ENCODE results near the gene AHNAK2.

Gene AHNAK2

GRCh38 chr14:105011312-105011990 is 33.3 kb upstream of the AHNAK2 start:
- in situ Hi-C loops (cut with MboI; ENCODE audit: low sequenced_read_pairs, unreplicated experiment): no loop called here
- DNase-seq (ENCODE audit: low spot score): no peak
- no peak for TF ChIP-seq CTCF (IDR thresholded peaks at IDR 0.05; ENCODE audit: borderline replicate concordance, control extremely low read depth, extremely low read depth, insufficient read depth, missing control alignments)

- in situ Hi-C loops (cut with MboI; ENCODE audit: low sequenced_read_pairs, unreplicated experiment): no loop called here
- no peak for DNase-seq (ENCODE audit: low spot score)
- no peak for TF ChIP-seq CTCF (IDR thresholded peaks at IDR 0.05; ENCODE audit: borderline replicate concordance, control extremely low read depth, extremely low read depth, insufficient read depth, missing control alignments)
These were observed 32.7 kb upstream of the AHNAK2 start for GRCh38 chr14:105010891-105011291.

- in situ Hi-C loops (cut with MboI; ENCODE audit: low sequenced_read_pairs, unreplicated experiment): no loop called here
- no peak for TF ChIP-seq CTCF (IDR thresholded peaks at IDR 0.05; ENCODE audit: borderline replicate concordance, control extremely low read depth, extremely low read depth, insufficient read depth, missing control alignments)
These were observed 31.9 kb upstream of the AHNAK2 start for GRCh38 chr14:105010106-105010505.

GRCh38 chr14:105007593-105008264 is 29.6 kb upstream of the AHNAK2 start:
- TF ChIP-seq CTCF (IDR thresholded peaks at IDR 0.05; ENCODE audit: borderline replicate concordance, control extremely low read depth, extremely low read depth, insufficient read depth, missing control alignments): no peak
- in situ Hi-C loops (cut with MboI; ENCODE audit: low sequenced_read_pairs, unreplicated experiment): no loop called here
- DNase-seq (ENCODE audit: low spot score): no peak

More at GRCh38 chr14:105010106-105010505, 31.9 kb upstream of the AHNAK2 start:
- DNase-seq (ENCODE audit: low spot score): no peak

GRCh38 chr14:105006831-105007592 is 28.8 kb upstream of the AHNAK2 start:
- DNase-seq (ENCODE audit: low spot score): no peak
- in situ Hi-C loops (cut with MboI; ENCODE audit: low sequenced_read_pairs, unreplicated experiment): no loop called here

More at GRCh38 chr14:105006831-105007592, 28.8 kb upstream of the AHNAK2 start:
- no peak for TF ChIP-seq CTCF (IDR thresholded peaks at IDR 0.05; ENCODE audit: borderline replicate concordance, control extremely low read depth, extremely low read depth, insufficient read depth, missing control alignments)

Data from GM13976 (cell line).